Head of caudate nucleus (tissue), 42 donors: Measurements from ENCODE around the gene SNCAIP.

Experiments
- DNase-seq, 42 donors: peaks; one replicate each; pipeline versions ENCODE4 v3.0.0 to v3.0.0-alpha.2; 2020 to 2021; ENCODE audit warnings: mixed read lengths in 7 of 42
- intact Hi-C: fragments of 100-400 bp; cut with DNase I; formaldehyde crosslinking; loops from one replicate; pipeline ENCODE4 v1.15.0; 2022

SNCAIP gene

GRCh38 chr5:122412966-122413365 lies 100.9 kb downstream of the SNCAIP start:
- intact Hi-C loops: loop anchor here (5.0 kb wide), 1 partner anchor 221 kb away; no protein-coding TSS in a partner anchor
- no peak for DNase-seq

GRCh38 chr5:122413722-122414121 lies 101.7 kb downstream of the SNCAIP start:
- intact Hi-C loops: loop anchor here (5.0 kb wide), 1 partner anchor 221 kb away; no protein-coding TSS in a partner anchor
- DNase-seq: no peak

DNA sequence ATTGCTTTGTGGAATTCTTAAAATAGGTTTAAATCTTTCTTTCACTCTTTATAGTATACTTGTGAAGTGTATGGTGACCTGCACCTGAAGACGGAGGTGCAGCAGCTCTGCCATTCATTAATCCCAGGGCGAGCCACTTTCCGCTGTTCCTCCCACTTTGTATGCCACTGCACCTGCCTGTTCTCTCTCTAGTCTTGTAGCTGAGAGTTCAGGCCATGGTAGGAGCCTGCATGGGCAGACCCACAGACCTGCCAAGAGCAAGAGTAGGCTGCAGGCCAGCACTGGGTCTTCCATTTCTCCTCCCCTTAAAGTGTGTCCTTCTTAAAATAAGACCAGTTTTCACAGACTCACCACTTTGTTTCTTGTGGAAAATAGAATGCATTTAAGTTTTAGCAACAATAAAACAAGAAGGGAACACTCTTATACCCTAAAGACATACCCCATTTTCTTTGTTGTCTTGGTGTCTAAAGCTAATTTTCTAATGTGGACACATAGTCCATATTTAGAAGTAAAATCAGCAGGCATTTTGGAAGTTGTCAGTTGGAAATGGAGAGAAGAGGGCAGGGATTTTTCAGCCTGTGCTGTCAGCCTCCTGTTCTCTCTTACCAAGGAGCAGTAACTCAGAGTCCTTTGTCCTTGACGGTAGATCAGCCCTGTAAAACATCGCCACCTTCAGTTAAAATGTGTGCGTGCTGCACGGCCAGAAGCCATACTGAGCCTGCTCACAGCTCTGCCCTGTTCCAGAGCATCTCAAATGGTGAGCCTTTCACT lies 103.2 kb downstream of the SNCAIP start:
- DNase-seq: peak in 41 of 42 donors; percentile 11 to 82 (median 62)
- intact Hi-C loops: no loop called here

DNA sequence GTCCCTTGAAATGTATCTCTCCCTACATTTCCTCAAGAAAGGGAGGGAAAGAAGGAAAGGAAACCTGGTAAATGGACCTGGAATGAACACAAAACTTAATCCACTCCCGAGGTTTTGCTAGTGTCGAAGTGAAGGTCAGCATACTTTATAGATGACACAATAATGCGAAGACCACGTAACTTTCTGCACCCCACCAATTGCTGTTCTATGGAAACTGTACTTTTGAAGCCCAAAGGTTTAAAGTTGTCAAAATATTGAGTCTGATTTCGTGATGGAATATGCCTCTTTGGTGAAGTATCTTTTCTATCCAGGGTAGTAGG lies 103.7 kb downstream of the SNCAIP start:
- intact Hi-C loops: no loop called here
- no peak for DNase-seq

GRCh38 chr5:122419142-122419894 lies 107.3 kb downstream of the SNCAIP start:
- intact Hi-C loops: no loop called here

GRCh38 chr5:122420091-122420490 lies 108.1 kb downstream of the SNCAIP start:
- intact Hi-C loops: no loop called here

More at GRCh38 chr5:122419142-122419894, 107.3 kb downstream of the SNCAIP start:
- DNase-seq: no peak

GRCh38 chr5:122420537-122421236 lies 108.7 kb downstream of the SNCAIP start:
- intact Hi-C loops: no loop called here
- DNase-seq: no peak

More at GRCh38 chr5:122420091-122420490, 108.1 kb downstream of the SNCAIP start:
- no peak for DNase-seq

- DNase-seq: no peak
- intact Hi-C loops: no loop called here
Measured at GRCh38 chr5:122421374-122422079, 109.5 kb downstream of the SNCAIP start.

GRCh38 chr5:122423221-122423620 lies 111.2 kb downstream of the SNCAIP start:
- intact Hi-C loops: no loop called here
- DNase-seq: no peak

GRCh38 chr5:122424132-122424531 lies 112.1 kb downstream of the SNCAIP start:
- intact Hi-C loops: no loop called here
- peak in 1 of 42 donors; percentile 35 for DNase-seq

DNA sequence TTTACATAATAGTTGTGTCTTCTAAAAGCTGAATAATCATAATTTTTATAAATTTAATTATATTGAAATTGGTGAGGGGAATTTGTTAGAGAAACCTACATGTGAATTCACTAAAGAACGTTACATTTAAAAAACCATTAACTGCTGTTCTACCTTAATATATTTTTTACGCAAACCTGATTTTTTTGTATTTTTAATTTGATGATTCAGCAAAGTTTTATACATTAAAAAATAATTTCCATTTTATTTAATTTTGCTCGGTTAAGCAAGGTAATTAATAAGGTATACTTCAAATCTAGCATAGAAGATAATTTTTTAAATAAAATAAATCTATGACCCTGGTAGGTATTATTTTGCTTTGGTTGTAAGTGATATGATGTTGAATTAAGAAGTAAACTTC lies 114.3 kb downstream of the SNCAIP start:
- intact Hi-C loops: no loop called here
- no peak for DNase-seq

DNA sequence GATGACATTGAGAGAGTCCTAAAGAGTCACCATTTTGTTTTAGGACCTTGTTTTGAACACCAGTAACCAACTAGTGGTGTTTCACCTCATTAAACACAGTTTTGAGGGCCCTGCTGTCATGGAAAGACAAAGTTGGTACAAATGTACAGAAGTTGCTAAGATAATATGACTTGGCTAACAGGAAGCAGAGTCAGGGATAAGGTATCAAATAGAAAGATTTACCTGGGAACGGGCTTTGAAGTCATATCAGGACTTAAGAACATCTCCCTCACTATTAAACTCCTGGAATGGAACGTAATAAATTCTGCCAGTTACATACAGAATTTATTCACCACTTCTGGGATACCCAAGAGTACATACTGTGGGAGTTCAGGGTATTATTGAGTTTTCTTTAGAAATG lies 115.6 kb downstream of the SNCAIP start:
- DNase-seq: no peak
- intact Hi-C loops: no loop called here

DNA sequence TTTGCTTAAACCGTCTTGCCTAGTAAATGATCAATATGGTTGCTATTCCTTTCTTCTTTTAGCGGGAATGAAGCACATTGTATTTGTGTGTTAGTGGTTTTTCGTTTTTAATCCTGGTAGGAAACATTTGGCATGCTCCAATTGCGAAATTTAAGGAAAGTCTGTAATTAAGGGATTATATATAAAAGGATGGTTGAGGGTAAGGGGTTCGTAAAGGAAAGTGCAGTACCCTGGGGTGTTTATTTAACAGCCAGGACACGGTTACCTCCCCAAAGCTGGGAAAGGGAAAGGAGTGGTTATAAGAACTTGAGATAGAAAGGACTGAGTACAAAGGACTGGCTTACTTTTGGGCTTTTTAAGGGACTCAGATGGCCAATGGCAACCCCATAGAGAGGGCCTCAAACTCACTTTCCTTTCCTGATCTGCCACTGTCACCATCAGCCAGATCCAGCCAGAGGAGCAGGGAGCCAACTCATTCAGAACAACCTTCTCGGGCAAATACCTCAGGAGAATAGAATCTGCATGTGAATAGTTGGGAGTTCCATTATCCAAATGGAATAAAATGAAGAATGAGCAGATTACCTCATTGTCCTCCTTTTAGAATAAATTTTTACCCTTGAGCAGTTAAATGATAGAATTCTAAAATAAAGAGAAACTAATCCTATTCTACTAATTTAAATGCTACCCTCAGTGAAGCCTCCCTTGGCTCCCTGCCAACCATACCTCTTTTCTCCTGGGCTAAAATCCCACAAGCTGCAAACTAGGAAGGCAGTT lies 117.7 kb downstream of the SNCAIP start:
- intact Hi-C loops: no loop called here

GRCh38 chr5:122430319-122430586 lies 118.2 kb downstream of the SNCAIP start:
- intact Hi-C loops: no loop called here
- no peak for DNase-seq

More for the DNA sequence above, 117.7 kb downstream of the SNCAIP start:
- no peak for DNase-seq

DNA sequence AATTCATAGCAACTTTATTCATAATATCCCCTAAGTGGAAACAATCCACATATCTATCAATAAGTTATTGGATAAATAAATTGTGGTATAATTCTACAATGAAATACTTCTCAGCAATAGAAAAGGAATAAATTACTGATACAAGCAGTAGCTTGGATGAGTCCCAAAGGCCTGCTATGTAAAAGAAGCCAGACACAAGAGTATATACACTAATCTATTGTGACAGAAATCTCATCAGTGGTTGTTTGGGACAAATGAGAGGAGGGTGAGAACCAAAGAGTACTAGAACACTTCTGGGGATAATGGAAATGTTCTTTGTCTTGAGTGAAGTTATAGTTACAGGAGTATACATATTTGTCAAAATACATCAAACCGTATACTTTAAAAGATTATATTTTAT lies 119.3 kb downstream of the SNCAIP start:
- intact Hi-C loops: no loop called here
- no peak for DNase-seq

GRCh38 chr5:122434205-122434970 lies 122.4 kb downstream of the SNCAIP start:
- intact Hi-C loops: no loop called here
- no peak for DNase-seq

- intact Hi-C loops: no loop called here
- no peak for DNase-seq
Measured at GRCh38 chr5:122435234-122435633, 123.2 kb downstream of the SNCAIP start.

GRCh38 chr5:122435761-122436160 lies 123.7 kb downstream of the SNCAIP start:
- intact Hi-C loops: no loop called here
- DNase-seq: peak in 3 of 42 donors; percentile 26 to 51 (median 47)
